Fibroblast of villous mesenchyme (primary cell): ENCODE data around the gene TRIM27. TPM values are rescaled to one million over a fixed set of nuclear protein-coding genes. Genes with fewer than 3 reads are reported as not detected.

Experiments used
- DNase-seq: peaks from one replicate; pipeline ENCODE4 v3.0.0-alpha.2; 2010; ENCODE audit warnings: low read depth
- H3K4me3 ChIP-seq: 2 replicates; pipeline ENCODE4 v1.5.1; 2011; ENCODE audit warnings: low read depth, mild to moderate bottlenecking, low read length
- CTCF ChIP-seq: IDR thresholded peaks from 2 replicates; pipeline ENCODE4 v1.5.1; 2012; ENCODE audit warnings: low read depth, mild to moderate bottlenecking, low read length; ENCODE audit not compliant: insufficient read depth
- total RNA-seq: library from RNA; depleted of rRNA; stranded (reverse); fragments of >200 nt; gene quantifications from 2 replicates; pipeline ENCODE4 v1.2.3, GENCODE V29; 2012

Gene TRIM27
- total RNA-seq, 1 donor = 76.9 TPM

GRCh38 chr6:28920281-28920680, 3.5 kb downstream of the TRIM27 start:
- TF ChIP-seq CTCF = no peak
- no peak overlapping the region for H3K4me3 ChIP-seq
- DNase-seq = no peak

GRCh38 chr6:28914941-28915340, 8.8 kb downstream of the TRIM27 start:
- no peak for TF ChIP-seq CTCF
- H3K4me3 ChIP-seq = no peak overlapping the region
- no peak for DNase-seq

GRCh38 chr6:28910901-28911690, 12.7 kb downstream of the TRIM27 start:
- DNase-seq = no peak
- no peak for TF ChIP-seq CTCF
- H3K4me3 ChIP-seq = no peak overlapping the region

- no peak for TF ChIP-seq CTCF
- no peak overlapping the region for H3K4me3 ChIP-seq
- peak; percentile 62 for DNase-seq
Observed at GRCh38 chr6:28907394-28907793, 16.4 kb downstream of the TRIM27 start.

GRCh38 chr6:28906669-28907068, 17.1 kb downstream of the TRIM27 start:
- H3K4me3 ChIP-seq = no peak overlapping the region
- no peak for TF ChIP-seq CTCF
- DNase-seq = no peak

- TF ChIP-seq CTCF = no peak
- DNase-seq = no peak
- no peak overlapping the region for H3K4me3 ChIP-seq
Observed at GRCh38 chr6:28903686-28904085, 20.1 kb downstream of the TRIM27 start.

- no peak for DNase-seq
- TF ChIP-seq CTCF = no peak
- H3K4me3 ChIP-seq = no peak overlapping the region
Observed at GRCh38 chr6:28901831-28902230, 22.0 kb downstream of the TRIM27 start.
